Adrenal gland (tissue), 12 donors: ENCODE measurements around the gene C15orf39. TPM values are rescaled to one million over a fixed set of nuclear protein-coding genes. Genes with fewer than 3 reads are reported as not detected.

Source experiments
- DNase-seq, 7 donors: peaks; one replicate each; pipeline ENCODE4 v3.0.0-alpha.2; 2019 to 2020
- H3K27ac ChIP-seq, 5 donors: fragments of 200-600 bp; sonication (generic) in 4 of 5; 1 replicate in 3 of 5; 2 replicates in 2 of 5; pipeline versions ENCODE4 v1.5.1 to v1.8.0; 2016 to 2020; ENCODE audit warnings: mild to moderate bottlenecking in 1 of 5
- H3K27me3 ChIP-seq: fragments of 200-600 bp; 2 replicates; pipeline ENCODE4 v1.8.0; 2021
- H3K36me3 ChIP-seq, 2 donors: fragments of 200-600 bp; replicated peaks in 1 of 2; 1 replicate in 1 of 2; 2 replicates in 1 of 2; pipeline versions ENCODE4 v1.5.1 to v1.8.0; 2018 to 2022
- H3K4me1 ChIP-seq, 2 donors: fragments of 200-600 bp; replicated peaks in 1 of 2; 1 replicate in 1 of 2; 2 replicates in 1 of 2; pipeline versions ENCODE4 v1.5.1 to v1.8.0; 2018 to 2021
- H3K4me3 ChIP-seq, 4 donors: fragments of 200-600 bp; sonication (generic) in 3 of 4; one replicate each; pipeline ENCODE4 v1.5.1; 2016 to 2018
- H3K9me3 ChIP-seq, 3 donors: fragments of 200-600 bp; sonication (generic) in 1 of 3; replicated peaks in 1 of 3; 1 replicate in 2 of 3; 2 replicates in 1 of 3; pipeline versions ENCODE4 v1.5.1 to v1.8.0; 2016 to 2021
- POLR2A ChIP-seq, 2 donors: fragments of 450-650 bp; IDR thresholded peaks; one replicate each; pipeline ENCODE4 v1.6.1; 2017; ENCODE audit warnings: antibody characterized with exemption in 2 of 2, mild to moderate bottlenecking in 2 of 2, moderate library complexity in 1 of 2
- WGBS, 4 donors: extraction: QIAGEN DNeasy Blood & Tissue Kit in 2 of 4; methylation state at CpG; one replicate each; pipeline versions ENCODE4 v1.1.5 to v1.1.7; 2013 to 2017; 5-methylcytosine and 5-hydroxymethylcytosine counted together
- intact Hi-C, 2 donors: fragments of 100-400 bp; cut with DNase I; formaldehyde crosslinking; loops; one replicate each; pipeline versions ENCODE4 v1.14.1 to v1.15.0; 2022 to 2023
- polyA plus RNA-seq, 3 donors: library from polyadenylated mRNA; stranded (reverse); fragments of 200-250 nt in 2 of 3; fragments of 350-450 nt in 1 of 3; fragmentation: Illumina TruSeq in 1 of 3; extraction: RNeasy Lipid Tissue Mini Kit (QIAGEN cat#74804) in 1 of 3; gene quantifications; one replicate each; pipeline ENCODE4 v1.2.3, GENCODE V29; 2013 to 2014
- total RNA-seq, 9 donors: library from RNA; depleted of rRNA in 4 of 9; stranded (reverse); fragments of >200 nt in 4 of 9; fragments of 120-200 nt in 1 of 9; fragmentation: NEBNext Ultra II Directional in 1 of 9; extraction: Animal tissue kit (Norgen Biotek cat#: 25700) in 1 of 9; gene quantifications; one replicate each; pipeline versions ENCODE4 v1.1.0 to v1.2.4, GENCODE V29; 2013 to 2023
- TF ChIP-seq, protein P1 (sequence below), 6 experiments: fragments of 450-650 bp in 4 of 6; fragments of 200-600 bp in 2 of 6; sonication (generic) in 1 of 6; IDR thresholded peaks; 1 replicate in 5 of 6; 2 replicates in 1 of 6; pipeline versions ENCODE4 v1.5.1 to v1.8.0; 2016 to 2021; ENCODE audit warnings: antibody characterized with exemption in 6 of 6, mild to moderate bottlenecking in 2 of 6, moderate library complexity in 1 of 6
- donor health status: healthy with polysubstance abuse.
- donor health status: Bipolar disorder and iron deficiency.
- donor health status: DM: yes; HTN: yes; CAD: no.
- donor health status: DM: no; HTN: no; CAD: no.
- donor health status: DM: no; HTN: no; CAD: no.
- donor health status: DM: yes; HTN: yes; CAD: no.

The C15orf39 gene
- total and polyA plus RNA-seq, 12 donors = 5.6 to 50.6 (median 29.8) TPM

- no peaks in the 10 kb centered on the region for H3K4me1 ChIP-seq
- no peak overlapping the region for H3K4me3 ChIP-seq
- DNase-seq = peak in 2 of 7 donors; percentile 14
- TF ChIP-seq, protein P1, sequence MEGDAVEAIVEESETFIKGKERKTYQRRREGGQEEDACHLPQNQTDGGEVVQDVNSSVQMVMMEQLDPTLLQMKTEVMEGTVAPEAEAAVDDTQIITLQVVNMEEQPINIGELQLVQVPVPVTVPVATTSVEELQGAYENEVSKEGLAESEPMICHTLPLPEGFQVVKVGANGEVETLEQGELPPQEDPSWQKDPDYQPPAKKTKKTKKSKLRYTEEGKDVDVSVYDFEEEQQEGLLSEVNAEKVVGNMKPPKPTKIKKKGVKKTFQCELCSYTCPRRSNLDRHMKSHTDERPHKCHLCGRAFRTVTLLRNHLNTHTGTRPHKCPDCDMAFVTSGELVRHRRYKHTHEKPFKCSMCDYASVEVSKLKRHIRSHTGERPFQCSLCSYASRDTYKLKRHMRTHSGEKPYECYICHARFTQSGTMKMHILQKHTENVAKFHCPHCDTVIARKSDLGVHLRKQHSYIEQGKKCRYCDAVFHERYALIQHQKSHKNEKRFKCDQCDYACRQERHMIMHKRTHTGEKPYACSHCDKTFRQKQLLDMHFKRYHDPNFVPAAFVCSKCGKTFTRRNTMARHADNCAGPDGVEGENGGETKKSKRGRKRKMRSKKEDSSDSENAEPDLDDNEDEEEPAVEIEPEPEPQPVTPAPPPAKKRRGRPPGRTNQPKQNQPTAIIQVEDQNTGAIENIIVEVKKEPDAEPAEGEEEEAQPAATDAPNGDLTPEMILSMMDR (IDR thresholded peaks at IDR 0.05) = no peak
- no peak for TF ChIP-seq POLR2A (IDR thresholded peaks at IDR 0.05)
- intact Hi-C loops = no loop called here
- H3K27ac ChIP-seq = no peak overlapping the region
- no peaks in the 10 kb centered on the region for H3K36me3 ChIP-seq
- WGBS, 4 donors = 80 to 88% (median 87%) methylated on average over 9 to 21 of the region's 21 CpGs
- H3K9me3 ChIP-seq = no peaks in the 10 kb centered on the region
- H3K27me3 ChIP-seq = no peaks in the 10 kb centered on the region
These were observed 27.7 kb downstream of the C15orf39 start for GRCh38 chr15:75229191-75230015.

DNA sequence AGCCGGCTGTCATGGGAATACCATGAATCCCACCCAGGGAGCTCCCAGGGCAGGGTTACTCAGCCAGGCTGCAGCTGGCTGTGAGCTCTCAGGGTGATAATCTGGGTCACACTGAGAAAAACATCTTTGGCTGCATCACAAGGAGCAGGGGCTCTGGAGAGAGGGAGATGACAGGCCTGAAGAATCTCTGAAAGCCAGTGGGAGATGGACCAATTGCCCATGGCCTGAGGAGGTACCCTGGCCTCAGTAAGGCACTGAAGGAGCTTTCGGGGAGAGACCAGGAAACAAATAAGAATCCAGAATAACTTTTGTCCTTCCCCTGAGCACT is 28.3 kb downstream of the C15orf39 start:
- H3K27me3 ChIP-seq = no peaks in the 10 kb centered on the region
- WGBS, 4 donors = 87 to 100% (median 92%) methylated on average over 1 to 2 of the region's 2 CpGs
- H3K36me3 ChIP-seq = no peaks in the 10 kb centered on the region
- no peak overlapping the region for H3K27ac ChIP-seq
- H3K4me3 ChIP-seq = no peak overlapping the region
- TF ChIP-seq POLR2A (IDR thresholded peaks at IDR 0.05) = no peak
- intact Hi-C loops = no loop called here
- H3K4me1 ChIP-seq = no peaks in the 10 kb centered on the region
- DNase-seq = peak in 1 of 7 donors; percentile 5
- H3K9me3 ChIP-seq = no peaks in the 10 kb centered on the region

- no peaks in the 10 kb centered on the region for H3K9me3 ChIP-seq
- H3K27me3 ChIP-seq = no peaks in the 10 kb centered on the region
- intact Hi-C loops = no loop called here
- H3K4me1 ChIP-seq = no peaks in the 10 kb centered on the region
- WGBS, 4 donors = 76 to 82% (median 81%) methylated on average over 10 to 16 of the region's 16 CpGs
- H3K27ac ChIP-seq = no peak overlapping the region
- no peaks in the 10 kb centered on the region for H3K36me3 ChIP-seq
- TF ChIP-seq, protein P1 (IDR thresholded peaks at IDR 0.05) = no peak
- no peak for TF ChIP-seq POLR2A (IDR thresholded peaks at IDR 0.05)
- DNase-seq = peak in 2 of 7 donors; percentile 5 to 11
- no peak overlapping the region for H3K4me3 ChIP-seq
These were observed 29.1 kb downstream of the C15orf39 start for GRCh38 chr15:75230551-75231371.

DNA sequence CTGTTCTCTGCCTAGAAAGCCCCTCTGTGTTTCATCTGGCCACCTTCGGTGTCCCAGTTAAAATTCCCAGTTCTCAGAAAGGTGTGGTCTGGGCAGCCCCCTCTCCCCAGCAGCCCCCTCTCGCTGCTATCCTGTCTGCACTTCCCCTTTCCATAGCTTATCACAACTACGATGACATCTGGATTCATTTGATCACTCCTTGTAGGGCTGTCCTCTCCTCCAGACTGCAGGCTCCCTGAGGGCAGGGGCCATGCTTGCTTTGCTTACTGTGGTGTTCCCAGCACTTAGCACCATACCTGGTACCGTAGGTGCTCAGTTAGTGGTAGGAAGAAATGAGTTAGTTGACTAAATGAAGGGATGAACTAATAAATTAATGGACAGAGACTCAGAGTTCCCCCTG is 30.2 kb downstream of the C15orf39 start:
- intact Hi-C loops = no loop called here
- 67 to 86% (median 78%) methylated on average over 4 of the region's 4 CpGs for WGBS, 4 donors
- TF ChIP-seq, protein P1 (IDR thresholded peaks at IDR 0.05) = no peak
- TF ChIP-seq POLR2A (IDR thresholded peaks at IDR 0.05) = no peak
- no peaks in the 10 kb centered on the region for H3K4me1 ChIP-seq
- H3K4me3 ChIP-seq = no peak overlapping the region
- H3K27ac ChIP-seq = no peak overlapping the region
- no peaks in the 10 kb centered on the region for H3K27me3 ChIP-seq
- H3K9me3 ChIP-seq = no peaks in the 10 kb centered on the region
- peak in 1 of 7 donors; percentile 0 for DNase-seq
- H3K36me3 ChIP-seq = no peaks in the 10 kb centered on the region
